Measurements from ENCODE around the gene MYADML2. TPM values are rescaled to one million over a fixed set of nuclear protein-coding genes. Genes with fewer than 3 reads are reported as not detected.
A peak's percentile ranks its signal among the peaks of the same experiment; 100 is the strongest.

Gene MYADML2
- total and polyA plus RNA-seq, 7 donors, result 0.47 to 95.8 (median 11.0) TPM

DNA sequence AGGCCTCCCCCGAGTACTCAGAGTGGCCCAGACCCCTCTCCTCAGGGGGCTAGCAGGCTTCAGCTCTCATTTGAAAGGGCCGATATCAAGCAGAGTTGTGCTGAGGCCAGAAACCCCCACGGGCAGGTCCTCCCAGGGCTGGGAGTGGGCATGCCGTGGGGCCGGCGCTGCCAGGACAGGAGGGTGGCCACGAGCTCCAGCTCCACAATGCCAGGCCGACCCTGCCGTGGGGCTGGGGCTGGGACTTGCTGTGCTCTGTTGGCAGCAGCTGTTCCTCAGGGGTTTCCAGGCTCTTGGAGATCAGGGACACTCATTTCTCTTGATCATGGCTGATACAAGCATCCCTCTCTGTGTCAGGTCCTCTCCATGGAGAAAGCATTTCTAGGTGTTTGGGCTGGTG is 48.1 kb downstream of the MYADML2 start:
- 85 to 88% (median 86%) methylated on average over 9 of the region's 9 CpGs for WGBS, 3 donors
- intact Hi-C loops (cut with DNase I), result no loop called here
- Histone ChIP-seq H3K4me1 (peaks cover 4% of the 10 kb centered on the region), H3K27me3 (ENCODE audit: insufficient read depth in 3 of 3, low read length in 2 of 3) (no peaks in the 10 kb centered on the region), H3K36me3 (ENCODE audit: insufficient read depth in 1 of 2, low read depth in 1 of 2) (peaks cover 0 to 71% of the 10 kb centered on the region in 2 donors), H3K9me3 (no peaks in the 10 kb centered on the region), H3K4me3 (no peak overlapping the region), H3K27ac (no peak overlapping the region)
- no peak for DNase-seq
- no peak for ATAC-seq
- TF ChIP-seq, protein P1, sequence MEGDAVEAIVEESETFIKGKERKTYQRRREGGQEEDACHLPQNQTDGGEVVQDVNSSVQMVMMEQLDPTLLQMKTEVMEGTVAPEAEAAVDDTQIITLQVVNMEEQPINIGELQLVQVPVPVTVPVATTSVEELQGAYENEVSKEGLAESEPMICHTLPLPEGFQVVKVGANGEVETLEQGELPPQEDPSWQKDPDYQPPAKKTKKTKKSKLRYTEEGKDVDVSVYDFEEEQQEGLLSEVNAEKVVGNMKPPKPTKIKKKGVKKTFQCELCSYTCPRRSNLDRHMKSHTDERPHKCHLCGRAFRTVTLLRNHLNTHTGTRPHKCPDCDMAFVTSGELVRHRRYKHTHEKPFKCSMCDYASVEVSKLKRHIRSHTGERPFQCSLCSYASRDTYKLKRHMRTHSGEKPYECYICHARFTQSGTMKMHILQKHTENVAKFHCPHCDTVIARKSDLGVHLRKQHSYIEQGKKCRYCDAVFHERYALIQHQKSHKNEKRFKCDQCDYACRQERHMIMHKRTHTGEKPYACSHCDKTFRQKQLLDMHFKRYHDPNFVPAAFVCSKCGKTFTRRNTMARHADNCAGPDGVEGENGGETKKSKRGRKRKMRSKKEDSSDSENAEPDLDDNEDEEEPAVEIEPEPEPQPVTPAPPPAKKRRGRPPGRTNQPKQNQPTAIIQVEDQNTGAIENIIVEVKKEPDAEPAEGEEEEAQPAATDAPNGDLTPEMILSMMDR (IDR thresholded peaks at IDR 0.05), result no peak

DNA sequence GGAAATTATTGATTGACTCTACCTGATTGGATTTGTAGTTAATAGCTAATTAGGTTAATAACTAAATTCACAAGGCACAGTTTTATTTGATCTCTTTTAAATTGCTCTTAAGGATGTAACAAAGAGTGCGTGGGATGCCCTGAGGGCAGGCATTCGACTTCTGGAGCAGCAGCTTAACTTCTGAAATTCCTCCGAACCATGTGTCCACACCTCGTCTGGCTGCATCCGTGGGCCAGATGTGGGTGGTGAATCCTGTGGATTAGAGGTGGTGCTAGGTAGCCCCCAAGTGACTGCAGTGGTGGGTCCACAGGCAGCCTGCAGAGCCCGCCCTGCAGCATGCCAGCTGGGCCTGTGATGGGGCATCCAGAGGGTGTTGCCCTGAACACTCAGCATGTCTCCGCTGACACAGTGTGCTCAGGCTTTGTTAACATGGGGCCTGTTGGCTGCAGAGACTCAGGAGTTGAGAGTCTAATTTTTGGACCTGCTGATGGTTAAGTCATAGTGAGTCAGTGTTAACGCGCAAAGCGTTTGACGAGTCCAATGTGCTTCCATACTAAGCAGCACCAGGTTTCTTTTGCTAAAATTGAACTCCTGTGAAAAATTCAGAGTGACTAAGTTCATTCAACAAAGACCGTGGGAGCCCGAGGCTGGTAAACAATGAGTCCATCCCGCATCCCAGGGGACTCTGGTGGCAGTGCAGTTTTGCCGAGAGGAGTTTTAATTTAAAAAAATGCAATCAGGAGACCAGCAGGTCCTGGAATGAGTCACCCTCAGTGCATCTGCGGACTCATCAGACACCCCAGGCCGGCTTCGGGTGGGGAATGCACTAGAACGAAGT is 48.8 kb downstream of the MYADML2 start:
- 87 to 90% (median 90%) methylated on average over 19 of the region's 19 CpGs for WGBS, 3 donors

DNA sequence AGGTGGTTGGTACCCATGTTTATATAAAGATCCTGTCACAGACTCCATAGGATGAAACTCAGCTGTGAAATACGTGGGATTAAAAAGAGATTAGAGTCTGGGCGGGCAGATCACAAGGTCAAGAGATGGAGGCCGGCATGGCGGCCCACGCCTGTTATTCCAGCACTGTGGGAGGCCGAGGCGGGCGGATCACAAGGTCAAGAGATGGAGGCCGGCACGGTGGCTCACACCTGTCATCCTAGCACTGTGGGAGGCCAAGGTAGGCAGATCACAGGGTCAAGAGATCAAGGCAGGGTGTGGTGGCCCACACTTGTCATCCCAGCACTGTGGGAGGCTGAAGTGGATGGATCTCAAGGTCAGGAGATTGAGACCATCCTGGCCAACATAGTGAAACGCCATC is 51.6 kb downstream of the MYADML2 start:
- Histone ChIP-seq H3K9me3 (no peaks in the 10 kb centered on the region), H3K27me3 (ENCODE audit: insufficient read depth in 3 of 3, low read length in 2 of 3) (no peaks in the 10 kb centered on the region), H3K36me3 (ENCODE audit: insufficient read depth in 1 of 2, low read depth in 1 of 2) (peaks cover 0 to 72% of the 10 kb centered on the region in 2 donors), H3K4me3 (no peak overlapping the region), H3K27ac (no peak overlapping the region), H3K4me1 (peaks cover 10% of the 10 kb centered on the region)
- TF ChIP-seq, protein P1 (IDR thresholded peaks at IDR 0.05), result no peak
- DNase-seq, result no peak
- ATAC-seq, result no peak
- 86 to 93% (median 87%) methylated on average over 10 to 11 of the region's 11 CpGs for WGBS, 3 donors
- intact Hi-C loops (cut with DNase I), result no loop called here

More for the DNA sequence above, 48.8 kb downstream of the MYADML2 start:
- ATAC-seq (no peak), DNase-seq (no peak)
- intact Hi-C loops (cut with DNase I), result no loop called here
- H3K4me3 ChIP-seq, result no peak overlapping the region
- H3K27ac ChIP-seq, result no peak overlapping the region
- peaks cover 4% of the 10 kb centered on the region for H3K4me1 ChIP-seq
- TF ChIP-seq, protein P1 (IDR thresholded peaks at IDR 0.05), result no peak
- H3K36me3 ChIP-seq (ENCODE audit: insufficient read depth in 1 of 2, low read depth in 1 of 2), result peaks cover 0 to 77% of the 10 kb centered on the region in 2 donors
- no peaks in the 10 kb centered on the region for H3K27me3 ChIP-seq (ENCODE audit: insufficient read depth in 3 of 3, low read length in 2 of 3)
- no peaks in the 10 kb centered on the region for H3K9me3 ChIP-seq

DNA sequence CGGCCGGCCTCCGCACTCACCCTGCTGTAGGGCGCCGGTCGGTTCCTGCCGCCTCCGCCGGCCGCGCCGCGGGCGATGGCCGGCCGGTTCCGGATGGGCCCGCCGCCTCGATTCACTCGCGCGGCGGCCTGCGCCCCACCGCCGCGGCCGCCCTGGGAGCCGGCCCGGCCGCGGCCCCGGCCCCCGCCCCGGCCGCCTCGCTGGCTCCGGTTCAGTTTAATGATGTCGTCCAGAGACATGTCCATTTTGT is 55.8 kb downstream of the MYADML2 start:
- TF ChIP-seq, protein P1 (IDR thresholded peaks at IDR 0.05), result no peak
- H3K27ac ChIP-seq, result peak overlapping the region; percentile 89
- no peaks in the 10 kb centered on the region for H3K27me3 ChIP-seq (ENCODE audit: insufficient read depth in 3 of 3, low read length in 2 of 3)
- H3K4me3 ChIP-seq, result peak overlapping the region; percentile 94
- peaks cover 35% of the 10 kb centered on the region for H3K4me1 ChIP-seq
- H3K9me3 ChIP-seq, result no peaks in the 10 kb centered on the region
- DNase-seq (no peak), ATAC-seq (no peak)
- intact Hi-C loops (cut with DNase I), result no loop called here
- peaks cover 0 to 70% of the 10 kb centered on the region in 2 donors for H3K36me3 ChIP-seq (ENCODE audit: insufficient read depth in 1 of 2, low read depth in 1 of 2)
- WGBS, 3 donors, result 0 to 1% (median 1%) methylated on average over 26 to 40 of the region's 40 CpGs
